GM18907 (cell line): Measurements from ENCODE around the gene CLSTN2.

Source experiments
- ATAC-seq: cut with Tn5 transposase; IDR thresholded peaks from one replicate; pipeline ENCODE4 v1.9.1; 2021; ENCODE audit warnings: mild to moderate bottlenecking, moderate library complexity; ENCODE audit not compliant: unreplicated experiment

CLSTN2 gene

GRCh38 chr3:140004271-140004670, 69.3 kb downstream of the CLSTN2 start:
- ATAC-seq: no peak

GRCh38 chr3:140006331-140006730, 71.3 kb downstream of the CLSTN2 start:
- ATAC-seq: no peak

GRCh38 chr3:140007081-140007480, 72.1 kb downstream of the CLSTN2 start:
- no peak for ATAC-seq

GRCh38 chr3:140007911-140008869, 73.2 kb downstream of the CLSTN2 start:
- no peak for ATAC-seq

GRCh38 chr3:140010391-140010790, 75.4 kb downstream of the CLSTN2 start:
- no peak for ATAC-seq

GRCh38 chr3:140011086-140011485, 76.1 kb downstream of the CLSTN2 start:
- ATAC-seq: no peak

GRCh38 chr3:140011611-140012277, 76.8 kb downstream of the CLSTN2 start:
- no peak for ATAC-seq

GRCh38 chr3:140013220-140013619, 78.2 kb downstream of the CLSTN2 start:
- no peak for ATAC-seq

GRCh38 chr3:140014831-140015495, 80.0 kb downstream of the CLSTN2 start:
- no peak for ATAC-seq

- ATAC-seq: no peak
Observed at GRCh38 chr3:140015741-140016140, 80.8 kb downstream of the CLSTN2 start.

- no peak for ATAC-seq
Observed at GRCh38 chr3:140018556-140018955, 83.6 kb downstream of the CLSTN2 start.

- no peak for ATAC-seq
Observed at GRCh38 chr3:140019946-140020345, 85.0 kb downstream of the CLSTN2 start.

GRCh38 chr3:140020541-140020940, 85.6 kb downstream of the CLSTN2 start:
- no peak for ATAC-seq

GRCh38 chr3:140021269-140021668, 86.3 kb downstream of the CLSTN2 start:
- no peak for ATAC-seq

- no peak for ATAC-seq
Observed at GRCh38 chr3:140022066-140022770, 87.2 kb downstream of the CLSTN2 start.

- ATAC-seq: no peak
Observed at GRCh38 chr3:140023616-140024530, 88.9 kb downstream of the CLSTN2 start.

GRCh38 chr3:140031170-140031569, 96.2 kb downstream of the CLSTN2 start:
- ATAC-seq: no peak

GRCh38 chr3:140034058-140034457, 99.1 kb downstream of the CLSTN2 start:
- ATAC-seq: no peak

GRCh38 chr3:140035871-140036270, 100.9 kb downstream of the CLSTN2 start:
- ATAC-seq: no peak

GRCh38 chr3:140050396-140050795, 115.4 kb downstream of the CLSTN2 start:
- ATAC-seq: no peak
